ENCODE data around the gene RPUSD3. TPM values are rescaled to one million over a fixed set of nuclear protein-coding genes. Genes with fewer than 3 reads are reported as not detected.

Gene RPUSD3
- total and polyA plus RNA-seq, 2 experiments from 2014 or later, result 32.6 to 38.3 TPM

DNA sequence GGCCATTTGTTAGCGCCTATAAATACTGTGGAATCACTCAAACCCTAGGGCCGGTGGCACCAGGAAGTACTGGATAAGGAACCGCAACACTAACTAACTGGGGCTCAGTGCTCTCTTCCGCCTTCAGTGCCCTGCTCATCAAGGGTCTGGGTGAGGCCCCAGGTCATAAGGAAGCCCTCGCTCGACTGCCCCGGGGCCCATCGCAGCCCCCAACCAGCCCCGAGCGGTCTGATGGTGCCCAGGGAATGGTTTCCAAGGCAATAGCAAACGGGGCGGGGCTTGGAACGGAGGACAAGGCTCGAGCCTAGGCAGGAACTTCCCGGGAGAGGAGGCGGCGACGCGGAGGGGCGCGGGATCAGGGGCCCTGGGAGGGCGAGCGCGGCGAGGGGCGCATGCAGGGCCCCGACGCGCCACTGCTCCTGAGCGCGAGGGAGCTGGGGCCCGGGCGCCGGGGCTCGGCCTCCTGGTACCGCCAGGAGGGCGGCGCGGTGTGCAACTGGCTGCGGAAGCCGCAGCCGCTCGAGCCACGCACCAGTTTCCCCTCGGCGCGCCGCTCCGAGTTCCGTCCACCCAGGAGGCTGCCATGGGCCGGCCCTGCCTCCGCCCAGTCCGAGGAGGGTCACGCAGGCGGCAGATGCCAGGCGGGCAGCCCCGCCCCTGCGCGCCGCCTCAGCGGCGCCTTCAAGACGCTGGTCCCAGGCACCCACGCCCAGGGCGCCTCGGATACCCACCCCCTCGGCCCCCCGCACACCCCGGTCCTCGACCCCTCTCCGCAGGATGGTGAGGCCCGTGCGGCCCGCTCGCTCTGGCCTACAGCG lies 34.0 kb downstream of the RPUSD3 start, which contains the start of gene TTLL3:
TTLL3 (plus strand) TSS at position 648 of the 818 bp plus-strand sequence. CDS start 400 bp downstream, outside the sequence.
- Histone ChIP-seq H3K9me3 (ENCODE audit: low read depth) (no peaks in the 10 kb centered on the region), H3K4me3 (peak within 1 kb of the TSS; percentile 71), H3K9me2 (ENCODE audit: insufficient read depth) (no peaks in the 10 kb centered on the region), H3K9ac (peak within 1 kb of the TSS; percentile 92), H3K4me1 (ENCODE audit: insufficient read depth) (peaks cover 12% of the 10 kb centered on the region), H3K27ac (peak within 1 kb of the TSS; percentile 86), H3K4me2 (ENCODE audit: unreplicated experiment) (peak within 1 kb of the TSS; percentile 84), H3K36me3 (ENCODE audit: low read depth) (peaks cover 12% of the 10 kb centered on the region), H3F3A (ENCODE audit: insufficient read depth) (peaks cover 42% of the 10 kb centered on the region), H3K79me2 (ENCODE audit: insufficient read depth) (peaks cover under 1% of the 10 kb centered on the region; the same call in 1 of the 2 replicates), H4K20me1 (ENCODE audit: insufficient read depth) (no peaks in the 10 kb centered on the region), H2AFZ (peak within 1 kb of the TSS; percentile 47), H3K27me3 (replicated peaks; ENCODE audit: insufficient read depth) (no peaks in the 10 kb centered on the region)
- 2 to 3% methylated on average over 29 to 65 of the region's 76 CpGs for WGBS, 2 experiments (ENCODE audit: low coverage in 1 of 2, low lambda C conversion rate in 2 of 2, missing lambda C conversion rate in 2 of 2)
- in situ Hi-C loops (cut with MboI), result no loop called here
- TF ChIP-seq EZH2phosphoT487 (IDR thresholded peaks at IDR 0.05; ENCODE audit: insufficient read depth, low read depth), result no peak
- TF ChIP-seq EZH2 (IDR thresholded peaks at IDR 0.05; ENCODE audit: insufficient read depth, poor library complexity, severe bottlenecking), result no peak
- DNase-seq, result peak; percentile 87

DNA sequence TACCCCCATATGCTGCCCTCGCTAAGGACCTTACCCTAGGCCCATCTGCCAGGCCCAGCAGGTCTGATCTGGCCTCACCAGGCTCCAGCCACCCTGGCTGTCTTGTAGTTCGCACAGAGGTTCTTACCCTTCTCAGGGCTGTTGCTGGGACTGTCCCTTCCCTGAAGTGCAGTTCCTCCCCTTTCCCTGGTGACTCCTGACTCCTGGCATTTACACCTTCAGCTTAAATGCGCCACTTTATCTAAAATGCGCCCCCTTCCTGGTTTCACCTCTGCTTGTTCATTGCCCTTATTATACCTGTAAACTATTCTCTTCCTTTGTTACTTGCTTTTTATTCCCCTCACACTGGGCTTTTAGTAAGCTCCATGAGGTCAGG lies 34.6 kb downstream of the RPUSD3 start:
- Histone ChIP-seq H3K4me1 (ENCODE audit: insufficient read depth) (peaks cover 12% of the 10 kb centered on the region), H3K9me2 (ENCODE audit: insufficient read depth) (no peaks in the 10 kb centered on the region), H3K27me3 (replicated peaks; ENCODE audit: insufficient read depth) (no peaks in the 10 kb centered on the region), H3K9me3 (ENCODE audit: low read depth) (no peaks in the 10 kb centered on the region), H4K20me1 (ENCODE audit: insufficient read depth) (no peaks in the 10 kb centered on the region), H3K36me3 (ENCODE audit: low read depth) (peaks cover 18% of the 10 kb centered on the region), H3F3A (ENCODE audit: insufficient read depth) (peaks cover 48% of the 10 kb centered on the region), H3K4me3 (peak overlapping the region; percentile 71), H3K9ac (peak overlapping the region; percentile 92), H3K4me2 (ENCODE audit: unreplicated experiment) (peak overlapping the region; percentile 84), H3K27ac (peak overlapping the region; percentile 86), H2AFZ (peak overlapping the region; percentile 47; the same call in 1 of the 2 replicates), H3K79me2 (ENCODE audit: insufficient read depth) (peaks cover 7% of the 10 kb centered on the region)
- no peak for TF ChIP-seq EZH2 (IDR thresholded peaks at IDR 0.05; ENCODE audit: insufficient read depth, poor library complexity, severe bottlenecking)
- TF ChIP-seq EZH2phosphoT487 (IDR thresholded peaks at IDR 0.05; ENCODE audit: insufficient read depth, low read depth), result no peak
- WGBS, 2 experiments (ENCODE audit: low coverage in 1 of 2, low lambda C conversion rate in 2 of 2, missing lambda C conversion rate in 2 of 2), result 97% methylated on average over 4 of the region's 4 CpGs
- DNase-seq, result peak; percentile 35
- in situ Hi-C loops (cut with MboI), result no loop called here

DNA sequence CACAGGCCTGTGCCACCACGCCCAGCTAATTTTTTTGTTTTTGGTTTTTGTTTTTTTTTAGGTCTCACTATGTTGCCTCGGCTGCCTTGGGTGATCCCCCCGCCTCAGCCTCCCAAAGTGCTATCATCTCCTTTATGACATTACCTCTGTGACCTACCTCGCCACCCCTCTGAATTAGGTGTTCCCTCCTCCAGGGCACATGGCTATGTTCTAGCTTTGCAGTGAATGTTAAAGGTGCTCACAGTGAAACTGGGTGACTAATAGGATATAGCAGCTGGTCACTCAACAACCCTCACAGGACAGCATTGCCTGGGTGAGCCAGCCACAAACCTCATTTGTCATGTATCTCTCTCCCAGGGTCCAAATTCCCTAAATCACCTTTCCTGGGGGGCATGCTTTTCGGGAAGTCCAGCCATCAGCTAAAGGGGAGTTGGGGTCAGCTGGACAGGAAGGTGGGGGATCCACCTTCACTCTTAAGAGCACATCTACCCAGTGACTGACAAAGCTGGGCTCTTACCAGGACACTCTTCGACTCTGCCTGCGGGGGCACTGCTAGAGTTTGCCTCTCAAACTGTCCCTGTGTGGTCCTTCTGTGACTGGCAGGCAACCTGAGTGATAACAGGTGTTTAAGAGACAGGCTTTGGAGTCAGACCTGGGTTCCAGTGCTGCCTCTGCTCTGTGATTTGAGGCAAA lies 35.3 kb downstream of the RPUSD3 start:
- no peak overlapping the region for H3K4me2 ChIP-seq (ENCODE audit: unreplicated experiment)
- no peaks in the 10 kb centered on the region for H3K27me3 ChIP-seq (replicated peaks; ENCODE audit: insufficient read depth)
- no peak for TF ChIP-seq EZH2phosphoT487 (IDR thresholded peaks at IDR 0.05; ENCODE audit: insufficient read depth, low read depth)
- no peak for TF ChIP-seq EZH2 (IDR thresholded peaks at IDR 0.05; ENCODE audit: insufficient read depth, poor library complexity, severe bottlenecking)
- H4K20me1 ChIP-seq (ENCODE audit: insufficient read depth), result no peaks in the 10 kb centered on the region
- in situ Hi-C loops (cut with MboI), result no loop called here
- no peak overlapping the region for H2AFZ ChIP-seq
- 72 to 74% methylated on average over 6 to 7 of the region's 7 CpGs for WGBS, 2 experiments (ENCODE audit: low coverage in 1 of 2, low lambda C conversion rate in 2 of 2, missing lambda C conversion rate in 2 of 2)
- peaks cover 12% of the 10 kb centered on the region for H3K4me1 ChIP-seq (ENCODE audit: insufficient read depth)
- H3K4me3 ChIP-seq, result no peak overlapping the region
- no peaks in the 10 kb centered on the region for H3K9me3 ChIP-seq (ENCODE audit: low read depth)
- peaks cover 13% of the 10 kb centered on the region for H3K79me2 ChIP-seq (ENCODE audit: insufficient read depth)
- peak overlapping the region; percentile 86 for H3K27ac ChIP-seq
- H3F3A ChIP-seq (ENCODE audit: insufficient read depth), result peaks cover 55% of the 10 kb centered on the region
- peak; percentile 66 for DNase-seq
- peaks cover 25% of the 10 kb centered on the region for H3K36me3 ChIP-seq (ENCODE audit: low read depth)
- no peaks in the 10 kb centered on the region for H3K9me2 ChIP-seq (ENCODE audit: insufficient read depth)
- peak overlapping the region; percentile 92 for H3K9ac ChIP-seq

DNA sequence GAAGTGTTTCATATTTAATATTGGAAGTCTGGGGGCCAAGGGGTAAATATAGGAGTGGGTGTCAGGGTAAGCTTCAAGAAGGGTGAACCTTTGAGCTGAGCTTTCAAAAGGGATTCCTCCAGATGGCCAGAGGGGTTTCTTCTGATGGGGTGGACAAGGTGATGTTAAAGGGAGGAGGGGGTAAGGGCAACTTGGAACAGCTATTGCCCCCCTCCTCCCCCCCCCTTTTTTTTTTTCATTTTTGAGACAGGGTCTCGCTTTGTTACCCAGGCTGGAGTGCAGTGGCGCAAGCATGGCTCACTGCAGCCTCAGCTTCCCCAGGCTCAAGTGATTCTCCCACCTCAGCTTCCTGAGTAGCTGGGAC lies 35.8 kb downstream of the RPUSD3 start:
- no peaks in the 10 kb centered on the region for H3K9me2 ChIP-seq (ENCODE audit: insufficient read depth)
- peak overlapping the region; percentile 86 for H3K27ac ChIP-seq
- H3K36me3 ChIP-seq (ENCODE audit: low read depth), result peaks cover 30% of the 10 kb centered on the region
- DNase-seq, result no peak
- peak overlapping the region; percentile 13; the same call in 1 of the 2 replicates for H3K9ac ChIP-seq
- in situ Hi-C loops (cut with MboI), result no loop called here
- H3K27me3 ChIP-seq (replicated peaks; ENCODE audit: insufficient read depth), result no peaks in the 10 kb centered on the region
- H4K20me1 ChIP-seq (ENCODE audit: insufficient read depth), result no peaks in the 10 kb centered on the region
- TF ChIP-seq EZH2phosphoT487 (IDR thresholded peaks at IDR 0.05; ENCODE audit: insufficient read depth, low read depth), result no peak
- TF ChIP-seq EZH2 (IDR thresholded peaks at IDR 0.05; ENCODE audit: insufficient read depth, poor library complexity, severe bottlenecking), result no peak
- no peak overlapping the region for H3K4me3 ChIP-seq
- H3F3A ChIP-seq (ENCODE audit: insufficient read depth), result peaks cover 60% of the 10 kb centered on the region
- no peak overlapping the region for H3K4me2 ChIP-seq (ENCODE audit: unreplicated experiment)
- H3K79me2 ChIP-seq (ENCODE audit: insufficient read depth), result peaks cover 13% of the 10 kb centered on the region
- H2AFZ ChIP-seq, result no peak overlapping the region
- H3K4me1 ChIP-seq (ENCODE audit: insufficient read depth), result peaks cover 12% of the 10 kb centered on the region
- H3K9me3 ChIP-seq (ENCODE audit: low read depth), result no peaks in the 10 kb centered on the region
- 96 to 100% methylated on average over 1 to 2 of the region's 2 CpGs for WGBS, 2 experiments (ENCODE audit: low coverage in 1 of 2, low lambda C conversion rate in 2 of 2, missing lambda C conversion rate in 2 of 2)

All from GM23248 (cell line).